Measurements from ENCODE around the gene LRCH3.
"Not testable (repeated sequence)": the region's sequence is repeated elsewhere in the genome, so short reads cannot be mapped to it uniquely, and the experiment has no call there.

Gene LRCH3

GRCh38 chr3:197882586-197882985 is 91.5 kb downstream of the LRCH3 start:
- DNase-seq (ENCODE audit: low read depth in 3 of 3): no peak

GRCh38 chr3:197883541-197883940 is 92.5 kb downstream of the LRCH3 start:
- no peak for DNase-seq (ENCODE audit: low read depth in 3 of 3)

DNA sequence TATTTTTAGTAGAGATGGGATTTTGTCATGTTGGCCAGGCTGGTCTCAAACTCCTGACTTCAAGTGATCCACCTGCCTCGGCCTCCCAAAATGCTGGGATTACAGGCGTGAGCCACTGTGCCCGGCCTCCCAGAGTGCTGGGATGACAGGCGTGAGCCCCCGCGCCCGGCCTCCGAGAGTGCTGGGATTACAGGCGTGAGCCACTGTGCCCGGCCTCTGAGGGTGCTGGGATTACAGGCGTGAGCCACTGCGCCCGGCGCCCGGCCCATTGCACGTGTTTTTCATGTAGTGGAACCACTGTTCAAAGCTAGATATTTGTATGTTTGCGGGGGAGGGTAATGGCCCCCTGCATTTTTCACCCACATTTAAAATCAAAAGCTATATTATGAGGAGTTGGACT is 93.3 kb downstream of the LRCH3 start:
- not testable (repeated sequence) for DNase-seq (ENCODE audit: low read depth in 3 of 3)

GRCh38 chr3:197886052-197886451 is 95.0 kb downstream of the LRCH3 start:
- not testable (repeated sequence) for DNase-seq (ENCODE audit: low read depth in 3 of 3)

- DNase-seq (ENCODE audit: low read depth in 3 of 3): not testable (repeated sequence)
Measured at GRCh38 chr3:197887430-197888053, 96.5 kb downstream of the LRCH3 start.

- DNase-seq (ENCODE audit: low read depth in 3 of 3): no peak
Measured at GRCh38 chr3:197888511-197888910, 97.5 kb downstream of the LRCH3 start.

- no peak for DNase-seq (ENCODE audit: low read depth in 3 of 3)
Measured at GRCh38 chr3:197889204-197889930, 98.3 kb downstream of the LRCH3 start.

DNA sequence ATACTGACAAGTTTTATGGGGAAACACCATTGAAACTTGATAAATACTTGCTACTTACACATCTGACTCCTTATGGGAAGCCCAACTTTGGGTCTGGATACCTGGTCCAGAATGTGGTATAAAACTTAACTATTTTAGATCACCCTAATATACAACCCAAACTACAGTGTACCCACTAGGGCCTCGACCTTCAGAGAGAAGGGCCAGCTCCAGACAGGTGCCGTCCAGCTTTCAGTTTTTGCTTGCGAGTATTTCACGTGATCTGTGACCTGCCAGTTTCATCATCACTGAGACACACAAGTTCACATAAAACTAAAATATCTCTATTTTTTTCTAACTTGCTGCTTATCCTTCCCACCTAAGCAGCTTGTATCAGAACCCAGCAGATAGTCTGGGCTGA is 99.6 kb downstream of the LRCH3 start:
- DNase-seq (ENCODE audit: low read depth in 3 of 3): no peak

DNA sequence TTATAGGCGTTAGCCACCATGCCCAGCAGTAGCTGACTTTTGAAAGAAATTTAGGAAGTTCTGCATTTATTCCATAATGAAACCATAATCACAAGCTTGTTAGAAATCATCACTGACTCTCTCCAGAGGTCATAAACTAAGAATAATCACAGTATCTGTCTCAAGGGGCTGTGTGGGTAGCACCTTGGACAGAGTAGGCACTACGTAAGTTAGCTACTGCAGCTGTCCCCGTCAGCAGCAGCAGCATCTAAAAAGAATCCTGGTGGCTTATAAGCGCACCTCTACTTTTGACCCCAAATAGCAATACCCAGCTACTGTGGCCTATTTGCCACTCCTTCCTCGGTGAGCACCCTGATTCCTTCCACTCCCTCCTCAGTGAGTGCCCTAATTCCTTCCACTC is 101.1 kb downstream of the LRCH3 start:
- no peak for DNase-seq (ENCODE audit: low read depth in 3 of 3)

GRCh38 chr3:197896421-197896820 is 105.4 kb downstream of the LRCH3 start:
- DNase-seq (ENCODE audit: low read depth in 3 of 3): no peak

DNA sequence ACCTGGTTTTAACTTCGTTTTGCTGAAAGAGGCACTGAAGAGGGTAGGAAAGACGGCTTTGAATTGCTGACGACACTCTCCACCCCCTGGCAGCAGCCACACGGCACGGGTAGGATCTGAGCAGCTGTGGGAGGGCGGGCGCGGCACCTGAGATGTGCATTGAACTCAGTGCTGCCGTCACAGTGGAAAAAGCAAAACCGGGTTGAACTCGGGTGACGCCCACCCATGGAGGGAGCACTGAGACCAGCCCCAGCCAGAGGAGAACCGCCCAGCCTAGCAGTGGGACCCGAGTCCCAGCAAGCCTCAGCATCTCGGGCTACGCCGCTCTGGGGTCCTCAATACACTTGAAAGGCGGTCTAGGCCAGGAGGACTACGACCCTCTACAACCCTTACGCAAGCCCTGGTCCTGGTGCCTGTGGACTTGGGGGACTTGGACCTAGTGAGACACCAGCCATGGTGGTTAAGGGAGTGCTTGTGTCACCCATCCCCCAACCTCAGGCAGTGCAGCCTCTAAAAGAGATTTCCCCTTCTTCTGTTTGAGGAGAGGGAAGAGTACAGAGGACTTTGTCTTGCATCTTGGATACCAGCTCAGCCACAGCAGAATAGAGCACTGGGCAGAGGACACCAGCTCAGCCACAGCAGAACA is 108.9 kb downstream of the LRCH3 start:
- DNase-seq (ENCODE audit: low read depth in 3 of 3): no peak

DNA sequence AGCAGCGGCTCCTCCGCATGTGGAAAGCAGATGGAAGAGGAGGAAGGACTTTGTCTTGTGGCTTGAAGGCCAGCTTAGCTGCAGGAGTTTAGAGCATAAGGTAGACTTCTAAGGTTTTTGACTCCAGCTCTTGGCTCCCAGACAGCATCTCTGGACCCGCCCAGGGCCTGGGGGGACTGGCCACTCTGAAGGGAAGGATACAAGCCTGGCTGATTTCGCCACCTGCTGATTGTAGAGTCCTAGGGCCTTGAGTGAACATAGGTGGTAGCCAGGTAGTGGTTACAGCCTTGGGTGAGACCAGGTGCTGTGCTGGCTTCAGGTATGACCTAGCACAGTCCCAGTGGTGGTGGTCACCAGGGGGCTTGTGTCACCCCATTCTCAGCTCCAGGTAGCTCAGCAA is 110.6 kb downstream of the LRCH3 start:
- no peak for DNase-seq (ENCODE audit: low read depth in 3 of 3)

- peak; percentile 42 to 59 (median 59) for DNase-seq (ENCODE audit: low read depth in 3 of 3)
Measured at GRCh38 chr3:197906023-197906849, 115.2 kb downstream of the LRCH3 start.

DNA sequence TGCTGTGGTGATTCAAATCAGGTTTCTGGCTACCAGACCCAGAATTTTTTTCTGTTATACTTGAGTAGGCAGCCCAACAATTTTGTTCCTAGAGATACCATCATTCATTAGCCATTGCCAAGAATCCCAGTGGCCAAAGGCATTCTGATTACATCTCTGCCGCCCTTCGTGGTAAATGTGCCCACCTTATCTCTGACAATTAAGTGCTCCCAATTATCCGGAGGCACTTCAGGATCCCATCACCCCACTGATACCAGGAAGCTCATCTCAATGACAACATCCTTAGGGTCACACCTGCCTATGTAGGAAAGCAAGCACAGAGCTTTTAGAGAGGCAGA is 115.8 kb downstream of the LRCH3 start:
- no peak for DNase-seq (ENCODE audit: low read depth in 3 of 3)

DNA sequence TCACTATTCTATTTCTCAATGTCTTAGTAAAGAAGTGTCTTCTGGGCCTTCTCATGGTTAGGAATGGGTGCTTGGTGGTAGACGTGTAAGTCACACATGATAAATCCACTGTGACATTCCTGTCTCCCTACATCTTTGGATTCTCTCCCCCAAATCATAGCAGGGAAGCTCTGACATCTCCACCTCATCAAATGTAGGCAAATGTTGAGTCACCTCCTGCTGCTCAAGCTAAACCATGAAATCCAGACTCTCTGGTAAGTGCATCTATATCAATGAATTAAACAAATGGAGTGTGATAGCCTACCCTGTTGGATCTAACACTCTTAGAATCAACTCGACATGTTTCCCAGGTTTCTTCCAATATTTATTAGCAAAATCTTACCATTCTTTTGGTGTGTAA is 116.1 kb downstream of the LRCH3 start:
- DNase-seq (ENCODE audit: low read depth in 3 of 3): no peak

DNA sequence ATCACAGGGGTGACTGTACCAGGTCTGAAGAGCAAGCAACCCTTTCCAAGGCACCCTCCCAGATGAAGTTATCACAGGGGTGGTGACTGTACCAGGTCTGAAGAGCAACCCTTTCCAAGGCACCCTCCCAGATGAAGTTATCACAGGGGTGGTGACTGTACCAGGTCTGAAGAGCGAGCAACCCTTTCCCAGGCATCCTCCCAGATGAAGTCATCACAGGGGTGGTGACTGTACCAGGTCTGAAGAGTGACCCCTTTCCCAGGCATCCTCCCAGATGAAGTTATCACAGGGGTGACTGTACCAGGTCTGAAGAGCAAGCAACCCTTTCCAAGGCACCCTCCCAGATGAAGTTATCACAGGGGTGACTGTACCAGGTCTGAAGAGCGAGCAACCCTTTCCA is 117.5 kb downstream of the LRCH3 start:
- DNase-seq (ENCODE audit: low read depth in 3 of 3): not testable (repeated sequence)

DNA sequence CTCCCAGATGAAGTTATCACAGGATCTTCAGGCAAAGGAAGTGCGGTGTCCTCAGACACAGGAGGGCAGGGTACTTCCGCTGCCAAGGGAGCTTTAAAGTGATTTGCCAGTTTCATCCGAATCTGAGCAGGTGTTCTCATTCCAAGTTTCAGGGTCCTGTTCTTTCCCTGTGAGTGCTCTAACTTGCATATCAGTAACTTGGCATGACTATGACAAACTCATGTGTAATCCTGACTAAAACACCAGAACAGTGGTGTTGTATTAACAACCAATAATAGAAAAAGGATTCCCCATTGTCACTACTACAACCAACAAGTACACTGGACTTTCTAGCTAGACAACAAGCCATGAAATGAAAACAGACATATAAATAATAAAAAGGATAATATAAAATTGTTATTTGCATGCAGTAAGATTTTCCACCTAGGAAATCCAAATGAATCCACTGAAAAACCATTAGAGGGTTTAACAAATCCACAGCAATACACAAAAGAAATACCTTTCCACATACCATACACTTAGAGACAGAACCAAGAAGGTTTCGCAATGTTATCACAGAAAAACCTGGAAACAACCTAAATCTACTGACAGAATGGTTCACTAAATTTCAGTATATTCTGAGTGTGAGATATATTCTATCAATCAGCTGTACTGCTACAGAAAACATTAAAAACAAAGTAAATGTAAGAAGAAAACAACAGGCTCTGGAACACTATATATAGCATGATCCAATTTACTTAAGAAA is 118.1 kb downstream of the LRCH3 start:
- DNase-seq (ENCODE audit: low read depth in 3 of 3): no peak

- no peak for DNase-seq (ENCODE audit: low read depth in 3 of 3)
Measured at GRCh38 chr3:197912741-197913476, 121.9 kb downstream of the LRCH3 start.

- no peak for DNase-seq (ENCODE audit: low read depth in 3 of 3)
Measured at GRCh38 chr3:197913641-197914380, 122.8 kb downstream of the LRCH3 start.

Measured in stimulated activated CD4-positive, alpha-beta T cell treated with anti-CD3 and anti-CD28 coated beads, TNF-alpha, amount 100 ng/mL, for 4 hours (primary cell).